H9 (cell line): Measurements from ENCODE around the gene DLAT. TPM values are rescaled to one million over a fixed set of nuclear protein-coding genes. Genes with fewer than 3 reads are reported as not detected.

Experiments
- DNase-seq: peaks from one replicate; pipeline ENCODE4 v3.0.0-alpha.2; 2017
- H2AFZ ChIP-seq: one replicate; pipeline ENCODE4 v1.6.1; 2013; ENCODE audit warnings: mild to moderate bottlenecking, low read length, control low read depth, moderate library complexity
- H2AK5ac ChIP-seq: 2 replicates; pipeline ENCODE4 v1.6.1; 2013; ENCODE audit warnings: low read length, control low read depth, mixed read lengths; ENCODE audit not compliant: insufficient read length
- H2BK120ac ChIP-seq: one replicate; pipeline ENCODE4 v1.6.1; 2013; ENCODE audit warnings: low read depth, mild to moderate bottlenecking, low read length, control low read depth, inconsistent platforms; ENCODE audit not compliant: poor library complexity, severe bottlenecking
- H2BK12ac ChIP-seq: 2 replicates; pipeline ENCODE4 v1.6.1; 2013; ENCODE audit warnings: low read length, control low read depth, mixed read lengths, low read depth; ENCODE audit not compliant: insufficient read length
- H2BK15ac ChIP-seq: 2 replicates; pipeline ENCODE4 v1.6.1; 2013; ENCODE audit warnings: low read depth, low read length, control low read depth
- H2BK20ac ChIP-seq: one replicate; pipeline ENCODE4 v1.6.1; 2013; ENCODE audit warnings: low read depth, mild to moderate bottlenecking, low read length, control low read depth, inconsistent platforms; ENCODE audit not compliant: poor library complexity, severe bottlenecking
- H2BK5ac ChIP-seq: 2 replicates; pipeline ENCODE4 v1.6.1; 2013; ENCODE audit warnings: low read length, control low read depth, mixed read lengths; ENCODE audit not compliant: insufficient read length
- H3K14ac ChIP-seq: 2 replicates; pipeline ENCODE4 v1.6.1; 2013; ENCODE audit warnings: low read length, control low read depth; ENCODE audit not compliant: insufficient read depth
- H3K18ac ChIP-seq: 2 replicates; pipeline ENCODE4 v1.6.1; 2013; ENCODE audit warnings: low read depth, mild to moderate bottlenecking, mixed read lengths, low read length, control low read depth; ENCODE audit not compliant: insufficient read length
- H3K23ac ChIP-seq: 2 replicates; pipeline ENCODE4 v1.6.1; 2013; ENCODE audit warnings: low read length, control low read depth, mixed read lengths, low read depth; ENCODE audit not compliant: insufficient read length
- H3K23me2 ChIP-seq: 2 replicates; pipeline ENCODE4 v1.6.1; 2013; ENCODE audit warnings: low read depth, mild to moderate bottlenecking, mixed read lengths, low read length, control low read depth; ENCODE audit not compliant: insufficient read length, poor library complexity, severe bottlenecking
- H3K27ac ChIP-seq: 2 replicates; pipeline ENCODE4 v1.5.1; 2013; ENCODE audit warnings: low read length, control low read depth, mixed read lengths, low read depth; ENCODE audit not compliant: insufficient read length
- H3K27me3 ChIP-seq: 2 replicates; pipeline ENCODE4 v1.6.1; 2013; ENCODE audit warnings: low read length, control low read depth, inconsistent platforms; ENCODE audit not compliant: insufficient read depth
- H3K4ac ChIP-seq: 2 replicates; pipeline ENCODE4 v1.6.1; 2013; ENCODE audit warnings: low read depth, mild to moderate bottlenecking, control low read depth, inconsistent platforms, low read length, moderate library complexity
- H3K4me1 ChIP-seq: 2 replicates; pipeline ENCODE4 v1.6.1; 2013; ENCODE audit warnings: low read length, control low read depth, inconsistent platforms; ENCODE audit not compliant: insufficient read depth
- H3K4me2 ChIP-seq: 2 replicates; pipeline ENCODE4 v1.6.1; 2013; ENCODE audit warnings: low read length, control low read depth, mixed read lengths; ENCODE audit not compliant: insufficient read length, insufficient read depth
- H3K56ac ChIP-seq: 2 replicates; pipeline ENCODE4 v1.6.1; 2013; ENCODE audit warnings: low read depth, mild to moderate bottlenecking, mixed read lengths, low read length, control low read depth; ENCODE audit not compliant: insufficient read length
- H3K79me1 ChIP-seq: 2 replicates; pipeline ENCODE4 v1.6.1; 2013; ENCODE audit warnings: low read depth, mild to moderate bottlenecking, moderate library complexity, low read length, control low read depth, inconsistent platforms; ENCODE audit not compliant: insufficient read depth, poor library complexity, severe bottlenecking
- H3K79me2 ChIP-seq: 2 replicates; pipeline ENCODE4 v1.6.1; 2013; ENCODE audit warnings: low read length, control low read depth, inconsistent platforms; ENCODE audit not compliant: insufficient read depth
- H3K9ac ChIP-seq: 2 replicates; pipeline ENCODE4 v1.6.1; 2013; ENCODE audit warnings: low read length, control low read depth, mixed read lengths; ENCODE audit not compliant: insufficient read length; ENCODE audit errors: extremely low read depth
- H3K9me3 ChIP-seq: one replicate; pipeline ENCODE4 v1.6.1; 2013; ENCODE audit warnings: low read depth, low read length, inconsistent platforms; ENCODE audit not compliant: control insufficient read depth
- H3T11ph ChIP-seq: one replicate; pipeline ENCODE4 v1.6.1; 2013; ENCODE audit warnings: mild to moderate bottlenecking, low read length, control low read depth, inconsistent platforms
- H4K20me1 ChIP-seq: one replicate; pipeline ENCODE4 v1.6.1; 2013; ENCODE audit not compliant: control insufficient read depth, insufficient read length, insufficient read depth
- H4K5ac ChIP-seq: 2 replicates; pipeline ENCODE4 v1.6.1; 2013; ENCODE audit warnings: low read depth, mild to moderate bottlenecking, mixed read lengths, low read length, control low read depth; ENCODE audit not compliant: insufficient read length
- H4K8ac ChIP-seq: replicated peaks from 2 replicates; pipeline ENCODE4 v1.6.1; 2013; ENCODE audit warnings: low read length, control low read depth, mixed read lengths, low read depth; ENCODE audit not compliant: insufficient read length
- H4K91ac ChIP-seq: 2 replicates; pipeline ENCODE4 v1.6.1; 2013; ENCODE audit warnings: low read depth, mild to moderate bottlenecking, moderate library complexity, mixed read lengths, low read length, control low read depth; ENCODE audit not compliant: insufficient read length
- H3K27ac Mint-ChIP-seq, 3 experiments: 2 replicates in 2 of 3; 3 replicates in 1 of 3; pipeline ENCODE4 v1.8.0; 2020 to 2021; ENCODE audit warnings: mixed read lengths in 3 of 3, mild to moderate bottlenecking in 1 of 3, moderate library complexity in 1 of 3
- H3K27me3 Mint-ChIP-seq: 2 replicates; pipeline ENCODE4 v1.8.0; 2021; ENCODE audit warnings: low read depth, mild to moderate bottlenecking, moderate library complexity, mixed read lengths
- H3K36me3 Mint-ChIP-seq, 3 experiments: 2 replicates in 2 of 3; 3 replicates in 1 of 3; pipeline ENCODE4 v1.8.0; 2020 to 2021; ENCODE audit warnings: low read depth in 3 of 3, mixed read lengths in 3 of 3; ENCODE audit not compliant: insufficient read depth in 1 of 3
- H3K4me1 Mint-ChIP-seq, 2 experiments: 2 replicates each; pipeline ENCODE4 v1.8.0; 2020; ENCODE audit warnings: mixed read lengths in 2 of 2
- H3K4me3 Mint-ChIP-seq, 2 experiments: 2 replicates in 1 of 2; 3 replicates in 1 of 2; pipeline ENCODE4 v1.8.0; 2020 to 2021; ENCODE audit warnings: mild to moderate bottlenecking in 2 of 2, mixed read lengths in 2 of 2, moderate library complexity in 1 of 2
- H3K9me3 Mint-ChIP-seq, 2 experiments: 2 replicates in 1 of 2; 3 replicates in 1 of 2; pipeline ENCODE4 v1.8.0; 2020; ENCODE audit warnings: mild to moderate bottlenecking in 2 of 2, mixed read lengths in 2 of 2, moderate library complexity in 1 of 2
- WGBS: extraction: QIAGEN DNeasy Blood & Tissue Kit; methylation state at CpG from one replicate; pipeline ENCODE4 v1.1.7; 2013; ENCODE audit warnings: missing lambda C conversion rate, low lambda C conversion rate, mixed read lengths; ENCODE audit not compliant: insufficient read length; ENCODE audit errors: extremely low coverage; 5-methylcytosine and 5-hydroxymethylcytosine counted together
- total RNA-seq: library from RNA; stranded (reverse); gene quantifications from 2 replicates; pipeline ENCODE4 v1.2.1, GENCODE V29; 2021
- TF ChIP-seq, protein P1 (sequence below): fragments of 200-600 bp; sonication (generic); conservative IDR thresholded peaks from 3 replicates; pipeline ENCODE4 v1.8.0; 2021; ENCODE audit warnings: antibody characterized with exemption, mild to moderate bottlenecking

The DLAT gene
- total RNA-seq, 1 experiment from 2014 or later: 58.4 TPM

DNA sequence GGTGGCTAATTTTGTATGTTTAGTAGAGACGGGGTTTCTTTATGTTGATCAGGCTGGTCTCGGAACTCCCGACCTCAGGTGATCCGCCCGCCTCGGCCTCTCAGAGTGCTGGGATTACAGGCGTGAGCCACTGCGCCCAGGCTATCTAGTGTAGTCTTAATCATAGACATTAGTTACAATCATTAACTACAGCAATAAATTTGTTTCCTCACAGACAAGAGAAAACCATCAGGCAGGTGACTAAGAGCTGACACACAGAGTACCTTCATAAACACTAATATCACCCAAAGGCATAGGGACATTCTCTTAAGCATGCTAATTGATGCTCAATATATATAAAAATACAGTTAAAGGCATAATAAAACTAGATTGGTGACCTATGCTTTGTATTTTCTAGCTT, 80.9 kb downstream of the DLAT start:
- Histone ChIP-seq H2BK120ac (no peak overlapping the region), H3K23ac (no peak overlapping the region), H3K14ac (no peak overlapping the region), H2AFZ (no peak overlapping the region), H3K79me2 (no peaks in the 10 kb centered on the region), H3K18ac (no peak overlapping the region), H4K91ac (no peak overlapping the region), H4K20me1 (no peaks in the 10 kb centered on the region), H2AK5ac (no peak overlapping the region), H3K4me2 (no peak overlapping the region), H3T11ph (no peak overlapping the region), H3K27me3 (no peaks in the 10 kb centered on the region), H3K9me3 (no peaks in the 10 kb centered on the region), H3K79me1 (no peaks in the 10 kb centered on the region), H4K5ac (no peak overlapping the region), H3K23me2 (no peaks in the 10 kb centered on the region), H2BK20ac (no peak overlapping the region), H3K56ac (no peak overlapping the region), H3K9ac (no peak overlapping the region), H3K4me1 (no peaks in the 10 kb centered on the region), H2BK12ac (no peak overlapping the region), H3K4ac (no peak overlapping the region), H4K8ac (no peak overlapping the region), H2BK15ac (no peak overlapping the region), H2BK5ac (no peak overlapping the region), H3K27ac (no peak overlapping the region)
- TF ChIP-seq, protein P1, sequence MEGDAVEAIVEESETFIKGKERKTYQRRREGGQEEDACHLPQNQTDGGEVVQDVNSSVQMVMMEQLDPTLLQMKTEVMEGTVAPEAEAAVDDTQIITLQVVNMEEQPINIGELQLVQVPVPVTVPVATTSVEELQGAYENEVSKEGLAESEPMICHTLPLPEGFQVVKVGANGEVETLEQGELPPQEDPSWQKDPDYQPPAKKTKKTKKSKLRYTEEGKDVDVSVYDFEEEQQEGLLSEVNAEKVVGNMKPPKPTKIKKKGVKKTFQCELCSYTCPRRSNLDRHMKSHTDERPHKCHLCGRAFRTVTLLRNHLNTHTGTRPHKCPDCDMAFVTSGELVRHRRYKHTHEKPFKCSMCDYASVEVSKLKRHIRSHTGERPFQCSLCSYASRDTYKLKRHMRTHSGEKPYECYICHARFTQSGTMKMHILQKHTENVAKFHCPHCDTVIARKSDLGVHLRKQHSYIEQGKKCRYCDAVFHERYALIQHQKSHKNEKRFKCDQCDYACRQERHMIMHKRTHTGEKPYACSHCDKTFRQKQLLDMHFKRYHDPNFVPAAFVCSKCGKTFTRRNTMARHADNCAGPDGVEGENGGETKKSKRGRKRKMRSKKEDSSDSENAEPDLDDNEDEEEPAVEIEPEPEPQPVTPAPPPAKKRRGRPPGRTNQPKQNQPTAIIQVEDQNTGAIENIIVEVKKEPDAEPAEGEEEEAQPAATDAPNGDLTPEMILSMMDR: no peak
- Mint-ChIP-seq H3K4me3 (no peak overlapping the region), H3K4me1 (no peaks in the 10 kb centered on the region), H3K27ac (no peak overlapping the region), H3K9me3 (no peaks in the 10 kb centered on the region), H3K27me3 (no peaks in the 10 kb centered on the region), H3K36me3 (no peaks in the 10 kb centered on the region)
- no CpG with 5 or more reads among the region's 8 CpGs for WGBS
- no peak for DNase-seq

Other genes starting within 250 kb of the DLAT start
- 25.5 and 26.0 TPM in 2 replicates for gene ALG9, start 153.8 kb upstream of the DLAT start, total RNA-seq
- gene FDXACB1, start 146.2 kb upstream of the DLAT start, total RNA-seq: 2.8 and 3.2 TPM in 2 replicates
- gene CFAP68, start 145.9 kb upstream of the DLAT start, total RNA-seq: 21.6 and 23.4 TPM in 2 replicates
- gene CRYAB, start 113.6 kb upstream of the DLAT start, total RNA-seq: 1.1 TPM in 1 of 2 replicates, not detected in the other
- 0.22 TPM in 1 of 2 replicates, not detected in the other for gene HSPB2, start 112.7 kb upstream of the DLAT start, total RNA-seq
- gene C11orf52, start 106.5 kb upstream of the DLAT start, total RNA-seq: 4.0 and 4.4 TPM in 2 replicates
- 10.1 and 10.8 TPM in 2 replicates for gene DIXDC1, start 88.1 kb upstream of the DLAT start, total RNA-seq
- gene PIH1D2, start 48.6 kb downstream of the DLAT start, total RNA-seq: 1.1 and 1.4 TPM in 2 replicates
- gene NKAPD1, start 48.9 kb downstream of the DLAT start, total RNA-seq: 22.7 and 25.9 TPM in 2 replicates
- 84.4 and 86.3 TPM in 2 replicates for gene TIMM8B, start 61.3 kb downstream of the DLAT start, total RNA-seq
- 79.6 and 82.3 TPM in 2 replicates for gene SDHD, start 61.5 kb downstream of the DLAT start, total RNA-seq
- 0.31 TPM in 1 of 2 replicates, not detected in the other for gene IL18, start 138.7 kb downstream of the DLAT start, total RNA-seq
- 0.22 and 0.31 TPM in 2 replicates for gene TEX12, start 142.0 kb downstream of the DLAT start, total RNA-seq
- 0.31 and 0.44 TPM in 2 replicates for gene BCO2, start 150.1 kb downstream of the DLAT start, total RNA-seq
- gene PTS, start 201.0 kb downstream of the DLAT start, total RNA-seq: 45.9 and 48.6 TPM in 2 replicates
- gene PLET1, start 235.5 kb downstream of the DLAT start, total RNA-seq: not detected in 2 replicates